Inferior parietal cortex (tissue), 1 donor: ENCODE results near the gene PDE1C.

ENCODE experiments used
- DNase-seq: peaks from one replicate; pipeline ENCODE4 v3.0.0-alpha.2; 2016; ENCODE audit errors: extremely low spot score

PDE1C gene

GRCh38 chr7:32074787-32075585 lies 4.8 kb upstream of the PDE1C start:
- DNase-seq = no peak

DNA sequence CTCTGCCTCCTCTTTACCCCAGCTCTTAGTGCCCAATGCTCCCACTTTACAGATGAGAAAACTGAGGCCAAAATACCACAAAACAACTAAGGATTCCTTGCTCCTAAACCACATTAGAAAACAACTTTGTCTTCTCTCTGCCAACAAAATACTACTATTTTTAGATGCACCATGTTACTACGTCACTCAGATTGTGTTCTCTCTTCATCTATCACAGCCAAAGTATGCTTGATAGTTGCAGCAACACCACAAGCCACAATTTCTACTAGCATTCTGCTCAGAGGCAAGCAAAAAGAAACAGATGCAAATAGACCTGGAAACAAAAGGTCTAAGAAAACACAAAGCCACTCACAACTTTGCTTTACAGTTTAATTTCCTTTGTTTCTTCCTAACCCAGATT lies 3.3 kb upstream of the PDE1C start:
- no peak for DNase-seq

DNA sequence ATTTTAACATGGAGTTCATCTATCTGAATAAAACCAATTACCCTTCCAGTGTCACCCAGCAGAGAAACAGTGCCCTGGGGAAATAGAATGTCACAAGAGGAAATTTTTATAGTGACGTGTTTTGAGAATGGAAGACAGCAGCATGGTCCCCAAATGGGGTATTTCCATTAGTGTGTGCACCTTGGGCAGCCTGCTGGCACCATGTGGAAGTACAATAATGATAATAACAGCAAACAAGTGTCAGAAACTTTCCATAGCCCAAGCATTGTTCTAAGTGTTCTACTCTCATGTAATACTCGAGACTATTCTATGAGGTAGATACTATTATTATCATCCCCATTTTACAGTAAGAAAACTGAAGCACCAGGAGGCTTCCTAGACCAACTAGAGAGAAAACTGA lies 2.2 kb upstream of the PDE1C start:
- DNase-seq = no peak

DNA sequence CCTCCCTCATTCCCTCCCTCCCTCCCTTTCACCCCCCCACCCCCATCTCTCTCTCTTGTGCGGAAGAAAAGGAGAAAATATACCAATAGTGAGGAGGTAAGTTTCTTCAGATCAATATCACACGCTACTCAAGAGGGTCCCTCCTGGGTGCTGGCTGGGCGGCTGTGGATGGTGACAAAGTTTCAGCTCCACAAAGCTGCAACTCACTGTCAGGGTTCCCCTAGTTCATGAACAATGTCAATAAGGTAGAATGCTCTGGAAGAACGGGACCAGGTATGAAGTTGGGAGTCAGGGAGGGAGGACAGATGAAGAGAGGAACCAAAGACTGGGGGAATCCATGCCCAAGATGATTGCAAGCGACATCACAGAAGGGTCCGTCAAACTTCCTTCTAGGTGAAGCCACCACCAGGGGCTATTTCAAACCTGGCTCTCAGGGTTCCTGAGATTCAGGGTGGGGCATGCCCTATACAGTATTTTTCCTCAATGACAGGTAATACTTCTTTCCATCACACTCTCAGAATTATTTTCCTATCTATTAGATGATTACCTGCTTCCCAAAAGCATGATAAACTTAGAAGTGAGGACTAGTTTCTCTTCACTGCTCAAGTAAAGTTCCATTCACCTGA lies 1.4 kb upstream of the PDE1C start:
- no peak for DNase-seq

- DNase-seq = no peak
These were observed 179 bp downstream of the PDE1C start for GRCh38 chr7:32070051-32070405.

DNA sequence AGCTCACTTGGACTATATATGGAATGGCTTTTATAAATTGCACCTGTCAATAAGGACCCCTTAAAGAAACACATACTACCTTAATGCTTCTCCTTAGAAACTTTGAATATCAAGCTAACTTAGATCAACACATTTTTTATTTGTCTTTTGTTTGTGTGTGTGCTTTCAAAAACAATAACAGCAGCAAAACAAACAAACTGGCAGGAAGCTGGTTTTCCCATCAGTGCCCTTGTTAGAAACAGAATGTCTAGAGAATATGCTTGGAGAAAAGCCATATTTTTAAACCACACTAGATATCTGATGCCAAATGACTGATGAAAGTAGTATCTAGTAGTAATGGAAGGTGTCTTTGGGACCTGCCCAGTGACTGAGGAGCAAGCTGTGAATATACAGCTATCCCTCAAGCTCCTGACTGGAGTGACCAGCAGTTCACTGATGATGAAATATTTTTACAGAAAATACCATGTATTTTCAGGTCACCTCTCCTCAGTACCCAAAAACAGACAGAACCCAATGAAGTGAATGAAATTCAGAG lies 1.0 kb downstream of the PDE1C start:
- DNase-seq = no peak

- no peak for DNase-seq
These were observed 1.7 kb downstream of the PDE1C start for GRCh38 chr7:32068411-32069101.

DNA sequence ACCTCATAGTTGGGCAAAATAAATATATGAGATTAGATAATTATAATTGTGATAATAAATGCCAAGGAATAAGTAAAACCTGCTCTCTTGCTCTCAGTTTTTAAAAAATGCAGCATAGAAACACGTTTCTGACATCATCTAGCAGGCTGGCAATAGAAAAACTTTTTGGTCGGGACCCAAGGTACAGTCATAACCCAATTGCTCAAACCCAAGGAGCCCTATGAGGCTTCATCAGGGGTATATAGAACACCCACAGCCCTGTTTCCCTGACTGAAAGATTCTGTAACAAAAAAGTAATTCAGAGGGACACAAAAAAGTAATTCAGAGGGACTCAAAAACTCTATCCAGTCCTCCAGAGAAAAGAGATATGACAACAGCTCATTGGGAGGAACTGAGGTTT lies 3.8 kb downstream of the PDE1C start:
- no peak for DNase-seq

DNA sequence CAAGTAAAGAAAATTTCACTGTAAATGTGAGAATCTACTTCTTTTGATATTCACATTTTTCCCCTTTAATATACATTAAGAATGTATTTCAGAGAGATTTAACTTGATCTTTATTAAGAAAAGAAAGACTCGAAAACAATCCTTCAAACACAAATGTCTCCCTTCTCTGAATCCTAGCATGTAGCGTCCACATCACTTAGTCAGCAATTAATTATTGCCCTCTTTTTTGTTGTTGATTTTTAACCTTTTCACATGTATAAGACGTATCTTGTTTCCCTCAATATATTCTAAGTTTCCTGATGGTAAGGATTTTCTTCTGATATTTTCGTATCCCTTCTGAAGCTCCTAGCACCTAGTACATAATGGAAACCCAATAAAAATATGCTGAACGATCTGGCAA lies 6.6 kb downstream of the PDE1C start:
- DNase-seq = no peak

GRCh38 chr7:32062150-32062549 lies 8.1 kb downstream of the PDE1C start:
- DNase-seq = no peak

DNA sequence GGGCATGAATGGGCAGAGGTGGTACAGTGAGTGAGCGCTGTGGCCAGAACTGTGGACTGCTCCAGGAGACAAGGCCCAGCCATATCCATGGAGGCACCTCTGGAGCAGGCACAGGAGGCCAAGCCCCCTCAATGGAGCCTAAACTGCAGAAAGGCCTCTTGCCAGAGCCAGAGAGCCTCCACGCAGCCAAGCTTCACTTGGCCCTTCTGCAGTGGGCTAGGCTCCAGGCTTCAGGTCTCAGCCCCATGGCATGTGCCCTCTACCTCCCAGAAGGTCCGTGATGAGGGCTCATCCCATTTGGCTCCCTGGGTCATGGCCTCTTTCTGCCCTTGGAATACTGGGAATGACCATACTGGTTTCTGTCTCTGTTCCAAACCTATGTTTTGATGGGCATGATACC lies 8.9 kb downstream of the PDE1C start:
- DNase-seq = no peak

GRCh38 chr7:32059289-32060011 lies 10.8 kb downstream of the PDE1C start:
- DNase-seq = no peak

GRCh38 chr7:32058002-32058401 lies 12.2 kb downstream of the PDE1C start:
- no peak for DNase-seq

GRCh38 chr7:32056767-32057166 lies 13.4 kb downstream of the PDE1C start:
- DNase-seq = no peak

DNA sequence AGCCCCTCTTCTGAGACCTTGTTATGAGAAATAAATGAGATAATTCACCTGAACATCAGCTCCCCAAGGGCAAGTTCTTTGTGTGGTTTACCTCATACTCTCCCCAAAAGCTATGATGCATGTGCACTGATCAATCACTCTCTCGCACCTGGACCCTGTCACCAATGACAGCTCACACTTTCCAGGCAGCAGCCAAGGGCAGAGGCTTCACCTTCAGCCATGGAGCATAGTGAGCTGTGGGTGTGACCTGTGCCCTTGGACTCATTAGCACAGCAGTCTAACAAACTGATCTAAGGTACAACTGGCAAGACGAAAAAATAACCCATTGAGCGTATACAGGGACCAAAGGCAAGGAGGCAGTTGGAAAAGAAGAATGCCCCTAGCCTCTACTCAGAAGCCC lies 17.0 kb downstream of the PDE1C start:
- no peak for DNase-seq

- DNase-seq = no peak
These were observed 19.1 kb downstream of the PDE1C start for GRCh38 chr7:32051128-32051527.

- no peak for DNase-seq
These were observed 20.6 kb downstream of the PDE1C start for GRCh38 chr7:32049599-32049998.

DNA sequence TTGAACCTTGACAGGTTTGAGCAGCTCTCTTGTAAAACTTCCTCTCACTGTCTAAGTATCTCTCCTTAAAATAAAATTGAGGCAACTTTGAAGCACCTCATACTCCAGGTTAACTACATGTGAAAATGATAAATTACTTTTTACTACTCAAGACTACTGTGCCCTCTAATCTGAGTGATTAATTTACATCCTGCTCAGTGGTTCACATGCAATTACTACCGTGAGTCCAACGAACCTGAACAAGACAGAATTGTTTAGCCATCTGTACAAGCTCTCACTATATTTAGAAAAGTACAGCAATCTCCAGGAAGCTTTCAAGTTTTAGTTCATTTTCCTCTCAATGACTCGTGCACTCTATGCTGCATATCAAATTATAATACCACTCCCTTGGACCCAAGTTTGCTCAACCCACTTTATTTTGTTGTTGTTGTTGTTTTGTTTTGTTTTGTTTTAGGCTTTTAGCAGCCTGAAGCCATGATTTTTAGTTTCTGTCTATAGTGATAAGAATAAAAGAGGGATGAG lies 21.2 kb downstream of the PDE1C start:
- DNase-seq = no peak

DNA sequence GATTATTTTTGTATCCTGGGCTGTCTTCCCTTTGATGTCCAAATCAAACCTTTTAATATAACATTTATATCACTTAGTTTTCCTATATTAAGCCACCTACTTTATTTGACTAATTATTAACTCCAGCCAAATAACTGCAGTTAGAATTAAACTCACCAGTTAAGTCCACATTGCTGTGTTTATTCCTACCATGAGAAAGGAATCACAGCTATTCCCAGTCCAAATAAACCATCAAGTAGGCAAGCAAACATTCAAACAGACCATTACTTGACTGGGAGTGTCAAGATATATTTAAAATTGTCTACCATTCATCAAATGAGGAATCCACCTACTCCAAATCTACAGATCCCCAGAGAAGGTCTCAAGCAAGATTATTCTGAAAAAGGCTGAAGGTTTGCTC lies 22.4 kb downstream of the PDE1C start:
- DNase-seq = no peak

- DNase-seq = no peak
These were observed 23.1 kb downstream of the PDE1C start for GRCh38 chr7:32047075-32047474.

- no peak for DNase-seq
These were observed 25.0 kb downstream of the PDE1C start for GRCh38 chr7:32045228-32045627.

DNA sequence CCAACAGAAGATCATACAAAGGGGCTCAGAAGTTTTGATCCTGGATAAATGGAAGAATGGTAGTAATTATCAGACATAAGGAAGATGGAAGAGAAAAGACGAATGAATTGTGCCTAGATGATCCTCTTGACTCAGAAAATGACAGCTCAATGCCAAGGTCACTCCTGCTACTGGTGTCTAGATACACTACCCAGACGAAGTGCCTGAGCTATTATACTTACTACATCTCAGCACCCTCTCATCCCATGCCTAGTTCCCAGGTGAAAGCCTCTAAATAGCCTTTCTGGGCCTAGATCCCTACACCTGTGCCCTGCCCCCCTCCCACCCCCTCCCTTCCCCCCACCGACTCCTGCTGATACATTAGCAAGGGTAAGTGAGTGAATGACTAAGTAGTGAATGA lies 25.5 kb downstream of the PDE1C start:
- DNase-seq = no peak
